ENCODE results near the gene INF2.

Gene INF2

DNA sequence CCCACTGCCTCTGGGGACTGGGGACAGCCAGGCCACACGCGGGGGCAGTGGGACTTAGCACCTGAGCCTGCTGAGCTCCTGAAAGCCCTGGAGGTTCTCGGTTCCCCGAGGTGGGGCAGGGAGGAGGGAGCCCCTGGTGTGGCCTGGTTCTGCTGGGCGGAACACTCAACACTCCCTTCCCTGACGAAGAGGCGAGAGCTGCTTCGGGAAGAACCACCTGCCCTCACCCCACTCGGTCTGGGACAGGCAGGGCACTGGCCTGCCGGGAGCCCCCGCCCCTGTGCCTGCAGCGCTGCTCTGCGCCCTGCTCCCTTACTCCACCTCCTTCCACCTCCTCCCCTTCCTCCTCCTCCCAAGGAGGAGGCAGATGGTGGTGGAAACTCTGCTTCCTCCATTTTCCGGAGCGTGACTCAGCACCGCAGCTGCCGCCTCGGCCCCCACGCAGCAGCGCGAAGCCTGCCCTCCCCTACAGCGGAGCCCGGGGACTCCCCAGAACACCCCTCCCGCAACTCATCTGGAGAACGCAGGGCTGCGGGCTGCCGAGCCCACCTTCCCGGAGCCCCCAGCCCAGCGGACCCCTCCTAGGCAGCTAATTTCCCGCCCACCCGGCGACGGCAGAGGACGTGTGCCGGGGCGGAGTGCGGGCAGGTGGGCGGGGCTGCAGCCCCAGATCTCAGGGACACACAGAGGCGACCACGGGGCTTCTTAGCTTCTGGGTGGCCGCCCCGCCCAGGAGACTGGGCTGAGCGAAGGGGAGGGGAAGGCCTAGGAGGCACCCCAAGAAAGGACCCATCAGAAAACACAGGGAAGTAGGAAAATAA, 11.7 kb upstream of the INF2 start:
- peak; percentile 88 for DNase-seq

DNA sequence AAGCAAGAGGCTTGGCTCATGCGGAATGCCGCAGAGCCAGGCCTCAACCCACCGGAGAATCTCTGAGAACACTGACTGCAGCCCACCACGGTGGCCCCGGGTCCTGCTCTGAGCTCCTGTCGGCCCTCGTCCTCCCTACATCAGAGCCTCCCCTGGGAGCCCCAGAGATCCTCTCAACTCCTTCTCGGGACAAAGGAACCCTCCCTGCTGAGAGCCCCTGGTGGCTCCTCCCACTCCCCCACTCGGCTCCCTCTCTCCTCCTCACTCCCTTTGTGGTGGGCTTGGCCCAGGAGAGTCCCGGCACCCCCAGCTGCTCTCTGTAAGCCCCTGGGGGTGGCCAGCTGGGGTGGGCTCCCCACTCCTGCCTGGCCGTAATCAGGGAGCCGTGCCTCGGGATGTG, 11.1 kb upstream of the INF2 start:
- DNase-seq: peak; percentile 71

DNA sequence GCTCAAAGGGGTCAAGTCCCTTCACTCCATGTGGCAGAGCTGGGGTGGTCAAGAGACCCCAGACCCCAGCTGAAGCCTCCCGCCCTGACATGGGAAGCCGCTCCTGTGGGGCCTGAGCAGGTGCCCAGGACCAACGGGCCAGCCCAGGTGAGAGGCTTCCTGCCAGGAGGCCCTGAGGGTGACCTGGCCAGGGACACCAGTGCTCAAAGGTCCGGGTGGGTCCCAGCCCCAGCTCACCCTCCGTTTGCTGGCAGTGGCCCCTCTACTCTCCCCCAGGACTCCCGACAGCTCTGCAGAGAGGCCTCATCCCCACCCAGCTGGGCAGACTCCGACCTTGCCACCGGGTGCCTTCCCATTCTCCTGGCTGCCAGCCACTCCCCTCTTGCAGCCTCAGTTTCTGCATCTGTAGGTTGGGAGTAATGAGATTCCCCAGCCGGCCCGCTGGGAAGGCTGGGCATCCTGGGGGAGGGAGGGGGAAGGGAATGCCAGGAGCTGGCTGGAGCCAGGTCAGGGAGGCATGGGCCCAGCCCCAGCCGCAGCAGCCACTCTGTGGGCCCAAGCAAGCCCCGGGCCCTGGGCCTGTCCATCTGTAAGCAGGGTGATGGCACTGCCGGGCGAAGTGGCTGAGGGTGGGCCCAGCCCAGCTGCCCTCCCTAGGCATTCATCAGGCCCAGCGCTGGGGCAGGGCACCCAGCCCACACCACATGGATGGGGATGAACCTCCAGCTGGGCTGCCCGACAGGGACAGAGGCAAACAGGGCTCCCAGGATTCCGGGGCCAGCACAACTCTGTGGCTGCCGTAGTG, 10.3 kb upstream of the INF2 start:
- peak; percentile 27 for DNase-seq

DNA sequence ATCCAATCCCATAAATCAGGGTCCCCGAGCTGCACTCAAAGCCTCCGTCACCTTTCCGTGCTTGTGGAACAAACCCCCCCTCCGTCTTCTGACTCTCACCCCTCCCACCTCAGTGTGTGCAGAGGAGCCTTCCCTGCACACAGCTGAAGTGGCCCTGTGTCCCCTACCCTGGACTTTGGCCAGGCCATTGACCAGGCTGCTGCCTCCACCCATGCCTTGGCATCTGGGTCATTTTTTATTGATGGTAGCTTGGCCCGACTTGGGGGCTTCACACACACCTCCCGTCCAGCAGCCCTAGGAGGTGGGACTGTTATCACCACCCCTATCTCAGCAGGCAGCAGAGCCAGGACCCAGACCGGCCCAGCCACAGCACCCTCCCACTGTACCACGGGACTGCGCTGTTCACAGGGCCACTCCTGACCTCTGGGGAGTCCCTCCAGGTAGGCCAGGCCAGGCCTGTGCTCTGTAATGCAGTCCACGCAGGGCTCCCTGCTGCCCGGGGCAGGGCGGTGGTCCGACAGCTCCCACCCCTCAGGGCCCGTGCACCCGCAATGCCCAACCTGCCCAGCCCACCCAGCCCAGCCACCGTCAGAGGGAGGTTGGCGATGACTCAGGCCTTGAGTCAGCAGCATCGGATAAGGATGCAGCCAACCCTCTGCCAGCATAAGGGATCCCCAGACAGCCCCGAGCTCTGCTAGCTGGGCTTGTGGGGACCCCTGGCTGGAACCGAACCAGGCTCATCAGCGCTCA, 9.2 kb upstream of the INF2 start:
- peak; percentile 50 for DNase-seq

DNA sequence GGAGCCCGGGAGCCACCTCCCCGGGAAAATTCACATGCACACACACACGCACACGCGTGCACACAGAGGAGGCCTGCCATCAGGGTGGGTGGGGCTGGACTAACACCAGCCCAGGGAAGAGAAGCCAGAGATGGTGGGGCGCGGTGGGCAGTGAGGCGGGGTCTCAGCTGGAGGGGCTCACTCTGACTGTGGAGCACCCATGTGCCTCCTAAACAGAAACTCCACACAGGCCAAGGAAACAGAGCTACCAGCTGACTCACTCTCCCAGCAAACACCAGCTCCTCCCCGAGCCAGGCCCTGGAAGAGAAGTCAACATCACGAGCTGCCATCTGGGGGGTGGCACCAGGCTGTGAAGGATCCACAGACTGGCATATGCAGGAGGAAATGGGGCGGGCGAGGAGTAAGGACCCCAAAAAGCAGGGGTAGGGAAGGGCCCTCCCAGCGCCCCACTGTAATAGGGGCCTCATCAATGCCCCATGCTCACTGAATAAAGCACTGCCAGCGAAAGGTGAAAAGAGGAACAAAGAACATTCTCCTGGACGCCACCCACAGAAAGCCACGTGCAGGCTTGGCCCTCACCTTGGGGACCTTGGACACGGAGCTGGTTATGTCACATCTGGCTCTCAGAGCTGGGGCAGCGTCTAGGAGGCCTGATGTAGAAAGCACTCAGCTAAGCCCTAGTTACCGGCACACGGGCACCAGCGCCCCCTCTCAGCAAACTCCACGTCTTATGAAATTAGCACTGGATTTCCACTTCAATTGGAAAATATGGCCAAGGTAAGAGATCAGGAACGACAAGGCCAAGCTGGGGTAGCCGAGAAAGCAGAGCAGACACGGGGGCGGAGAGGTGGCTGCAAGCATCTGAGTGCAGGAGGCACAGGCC, 8.4 kb upstream of the INF2 start:
- peak; percentile 59 for DNase-seq

DNA sequence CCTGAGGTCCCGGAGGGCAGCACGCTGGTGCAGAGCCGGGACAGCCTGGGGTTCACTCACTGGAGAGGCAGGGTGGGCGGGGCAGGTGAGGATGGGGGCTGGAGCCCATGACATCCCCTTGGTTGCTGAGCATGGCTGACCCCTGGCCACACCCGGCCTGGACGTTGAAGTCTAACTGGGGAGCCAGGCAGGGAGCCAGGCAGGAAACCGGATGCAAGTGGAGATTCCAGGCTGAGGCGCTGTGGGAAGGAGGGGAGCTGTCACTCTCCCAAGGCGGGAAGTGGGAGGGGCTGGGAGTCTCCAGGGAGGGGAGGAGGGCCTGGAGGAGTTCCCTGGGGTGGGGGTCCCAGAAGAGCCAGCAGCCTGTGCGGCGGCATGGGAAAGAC, 7.7 kb upstream of the INF2 start:
- peak; percentile 94 for DNase-seq

DNA sequence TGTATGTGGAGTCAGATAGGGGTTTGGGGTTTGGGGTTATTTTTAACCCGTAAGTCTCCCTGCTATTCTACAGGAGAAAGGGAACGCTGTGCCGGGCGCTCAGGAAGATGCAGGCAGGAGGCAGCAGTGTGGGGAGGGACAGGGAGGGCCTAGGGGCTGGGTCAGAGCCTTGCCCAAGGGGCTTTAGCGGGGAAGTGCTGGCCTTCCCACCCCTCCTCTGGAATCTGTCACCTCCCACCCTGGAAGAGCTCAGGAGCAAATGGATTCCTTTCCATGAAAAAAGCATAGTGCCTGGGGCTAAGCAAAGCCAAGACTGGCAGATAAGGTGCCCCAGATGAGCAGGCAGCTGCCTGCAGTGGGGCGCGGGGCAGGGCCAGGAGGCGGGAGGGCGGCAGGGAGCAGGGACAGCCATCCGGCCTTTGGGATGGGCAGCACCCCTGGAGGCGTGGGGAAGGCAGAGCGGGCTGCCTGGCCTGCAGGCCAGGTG, 7.3 kb upstream of the INF2 start:
- no peak for DNase-seq

DNA sequence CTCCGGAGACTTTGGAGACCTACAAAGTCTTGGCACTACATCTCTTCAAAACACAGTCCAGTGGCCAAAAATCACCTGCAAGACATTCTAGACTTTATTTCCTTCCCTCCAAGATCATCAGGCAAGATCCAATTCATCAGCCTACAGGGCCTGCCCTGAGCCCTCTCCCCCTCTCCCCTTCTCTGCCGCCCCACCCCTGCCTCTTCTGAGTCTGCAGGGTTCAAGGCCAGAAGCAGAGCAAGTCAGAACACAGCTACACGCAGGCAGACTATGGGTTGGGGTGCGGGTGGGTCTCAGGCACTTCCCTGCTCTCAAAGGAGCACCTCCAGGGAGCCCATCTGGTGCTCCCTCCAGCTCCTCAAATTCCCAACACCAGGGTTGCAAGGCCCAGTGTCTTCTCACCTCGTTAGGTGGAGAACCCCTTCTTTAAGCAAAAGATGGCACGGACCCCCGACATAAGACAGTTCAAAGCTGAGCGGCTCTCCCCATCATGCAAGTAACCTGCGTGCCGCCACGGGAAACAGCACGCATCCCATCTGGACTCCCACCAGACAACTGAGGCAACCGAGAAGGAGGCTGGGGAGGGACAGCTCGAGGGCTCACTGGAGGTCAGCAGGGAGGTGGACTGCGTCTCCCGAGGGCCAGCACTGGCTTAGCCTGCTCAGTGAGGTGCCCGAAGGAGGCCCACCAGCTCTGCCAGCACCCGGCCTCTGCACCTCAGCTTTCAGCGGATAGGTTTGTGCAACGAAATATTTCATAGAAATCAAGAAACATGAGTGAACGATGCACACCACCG, 5.6 kb upstream of the INF2 start:
- peak; percentile 19 for DNase-seq

DNA sequence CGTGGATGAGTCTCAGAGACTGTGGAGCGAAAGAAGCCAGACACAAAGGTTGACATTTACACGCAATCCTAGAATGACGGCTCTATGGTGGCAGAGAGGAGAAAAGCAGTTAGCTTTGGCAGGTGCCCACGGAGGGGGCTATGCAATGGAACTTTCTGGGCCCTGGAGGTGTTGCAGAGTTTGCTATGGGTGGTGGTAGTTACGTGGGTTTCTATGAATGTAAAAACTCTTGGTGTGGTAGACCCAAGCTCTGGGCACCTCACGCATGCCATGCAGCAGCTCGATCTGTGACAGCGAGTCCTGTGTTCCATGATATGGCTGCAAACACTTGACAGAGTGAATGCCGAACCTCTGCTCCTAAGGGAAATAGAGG, 5.0 kb upstream of the INF2 start:
- DNase-seq: no peak

DNA sequence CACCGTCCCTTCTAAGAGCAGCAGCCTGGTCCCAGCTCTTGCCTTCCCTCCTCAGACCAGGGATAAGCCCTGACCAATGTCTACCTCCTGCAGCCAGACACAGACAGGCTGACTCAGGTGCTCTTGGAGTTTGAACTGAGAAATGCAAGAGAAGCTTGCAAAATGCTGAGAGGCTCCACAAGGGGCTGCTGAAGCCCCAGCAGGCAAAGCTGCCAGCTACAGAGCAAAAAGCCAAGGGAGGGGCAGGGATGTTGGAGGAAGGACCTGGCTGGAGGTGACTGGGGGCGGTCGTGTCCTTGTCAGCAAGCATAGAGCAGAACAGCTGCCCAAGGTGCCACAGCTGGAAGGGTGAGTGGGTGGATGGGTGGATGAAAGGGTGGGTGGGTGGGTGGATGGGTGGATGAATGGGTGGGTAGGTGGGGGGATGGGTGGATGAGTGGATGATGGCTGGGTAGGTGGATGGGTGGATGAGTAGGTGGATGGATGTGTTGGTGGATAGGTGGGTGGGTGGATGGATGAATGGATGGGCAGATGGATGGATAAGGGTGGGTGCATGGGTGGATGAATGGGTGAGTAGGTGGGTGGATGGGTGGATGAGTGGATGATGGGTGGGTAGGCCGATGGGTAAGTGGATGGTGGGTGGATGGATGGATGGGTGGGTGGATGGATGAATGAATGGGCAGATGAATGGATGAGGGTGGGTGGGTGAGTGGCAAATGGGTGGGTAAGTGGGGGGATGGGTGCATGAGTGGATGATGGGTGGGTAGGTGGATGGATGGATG, 4.0 kb upstream of the INF2 start:
- no peak for DNase-seq

DNA sequence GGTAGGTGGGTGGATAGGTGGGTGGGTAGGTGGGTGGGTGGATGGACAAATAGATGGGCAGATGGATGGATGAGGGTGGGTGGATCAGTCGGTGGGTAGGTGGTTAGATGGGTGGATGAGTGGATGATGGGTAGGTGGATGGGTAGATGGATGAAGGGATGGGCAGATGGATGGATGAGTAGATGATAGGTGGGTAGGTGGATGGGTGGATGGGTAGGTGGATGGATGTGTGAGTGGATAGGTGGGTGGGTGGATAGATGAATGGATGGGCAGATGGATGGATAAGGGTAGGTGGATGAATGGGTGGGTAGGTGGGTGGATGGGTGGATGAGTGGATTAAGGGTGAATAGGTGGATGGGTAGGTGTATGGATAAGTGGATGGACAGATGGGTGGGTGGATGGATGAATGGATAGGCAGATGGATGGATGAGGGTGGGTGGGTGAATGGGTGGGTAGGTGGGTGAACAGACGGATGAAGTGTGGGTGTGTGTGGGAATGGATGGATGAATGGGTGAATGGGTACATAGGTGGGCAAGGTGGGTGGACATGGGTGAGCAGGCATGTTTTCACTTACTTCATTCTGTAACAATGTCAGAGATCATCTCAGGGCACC, 3.3 kb upstream of the INF2 start:
- DNase-seq: no peak

DNA sequence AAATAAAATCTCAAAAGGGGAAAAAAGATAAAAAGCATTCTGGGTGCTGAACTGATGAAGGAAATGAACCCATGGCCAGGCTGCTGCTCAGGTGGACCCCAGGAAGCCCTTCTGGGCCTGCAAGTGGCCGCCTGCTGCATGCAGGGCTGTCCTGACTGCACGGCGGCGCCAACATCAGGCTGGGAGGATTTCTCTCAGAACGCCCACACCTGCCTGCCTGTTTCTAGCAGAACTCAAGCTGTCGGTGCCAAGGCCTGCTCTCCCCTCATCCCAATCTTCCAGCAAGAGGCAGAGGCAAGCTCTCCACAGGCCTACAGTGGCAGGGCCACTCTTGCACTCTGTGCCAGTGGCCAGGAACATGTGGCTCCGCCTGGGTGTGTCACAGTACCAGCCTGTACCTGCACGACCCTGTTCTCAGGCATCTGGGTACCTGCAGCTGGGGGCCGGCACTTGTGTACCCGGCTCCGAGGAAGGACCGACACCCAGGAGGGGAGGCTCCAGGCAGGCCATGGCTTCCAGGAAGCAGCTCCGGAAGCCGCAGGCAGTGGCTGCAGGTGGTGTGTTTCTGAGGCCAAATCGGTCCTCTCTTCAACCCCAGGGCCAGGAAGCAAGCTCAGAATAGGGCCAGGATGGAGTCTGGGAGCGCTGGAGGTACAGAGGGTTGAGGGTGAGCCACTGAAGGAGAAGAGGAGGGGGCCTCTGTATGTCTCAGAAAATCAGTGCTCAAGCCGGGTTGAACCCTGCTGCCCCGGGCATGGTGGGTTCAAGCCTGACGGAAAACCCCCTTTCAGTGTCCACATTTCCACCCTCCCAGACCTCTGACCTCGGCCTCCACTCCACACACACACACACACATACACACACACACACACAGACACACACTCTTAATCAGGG, 2.5 kb upstream of the INF2 start:
- DNase-seq: peak; percentile 48

DNA sequence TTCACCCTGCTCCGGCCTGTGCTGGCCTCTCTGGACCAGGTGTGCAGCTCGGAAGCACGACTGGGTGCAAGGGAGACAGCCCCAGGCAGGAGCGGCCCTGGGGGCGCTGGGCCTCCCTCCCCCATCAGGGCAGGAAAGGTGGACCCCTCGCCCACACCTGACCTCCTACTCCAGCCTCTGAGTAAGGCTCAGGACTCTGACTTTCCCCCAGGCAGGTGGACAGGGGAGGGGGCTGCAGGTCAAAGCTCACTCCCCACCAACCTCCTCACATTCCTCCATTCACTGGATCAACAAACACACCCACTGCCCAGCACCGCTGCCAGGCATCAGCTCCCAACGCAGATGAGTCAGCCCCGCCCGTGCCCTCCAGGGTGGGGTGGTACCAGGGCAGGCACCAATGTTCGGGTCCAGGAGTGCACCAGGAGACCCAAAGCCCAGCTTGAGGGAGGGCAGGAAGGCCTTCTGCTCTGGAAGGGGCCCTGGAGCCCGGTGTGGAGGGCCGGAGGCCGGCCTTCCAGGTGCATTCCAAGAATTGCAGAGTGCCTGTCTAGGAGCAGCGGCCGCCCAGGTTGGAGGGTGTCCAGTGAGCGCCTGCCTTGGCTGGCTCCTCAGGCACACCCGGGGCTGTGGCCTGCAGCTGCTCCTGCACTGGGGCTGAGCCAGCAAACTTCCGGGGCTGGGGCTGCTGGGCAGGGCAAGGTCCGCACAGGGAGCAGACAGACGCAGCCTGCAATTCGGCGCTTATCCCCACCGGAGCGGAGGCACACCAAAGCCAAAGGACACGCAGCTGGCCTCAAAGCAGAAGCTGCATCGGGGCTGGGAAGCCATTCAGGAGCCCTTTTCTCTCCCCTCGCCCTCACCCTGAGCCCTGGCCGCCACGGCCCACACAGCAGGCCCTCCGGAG, 1.6 kb upstream of the INF2 start:
- DNase-seq: peak; percentile 88

DNA sequence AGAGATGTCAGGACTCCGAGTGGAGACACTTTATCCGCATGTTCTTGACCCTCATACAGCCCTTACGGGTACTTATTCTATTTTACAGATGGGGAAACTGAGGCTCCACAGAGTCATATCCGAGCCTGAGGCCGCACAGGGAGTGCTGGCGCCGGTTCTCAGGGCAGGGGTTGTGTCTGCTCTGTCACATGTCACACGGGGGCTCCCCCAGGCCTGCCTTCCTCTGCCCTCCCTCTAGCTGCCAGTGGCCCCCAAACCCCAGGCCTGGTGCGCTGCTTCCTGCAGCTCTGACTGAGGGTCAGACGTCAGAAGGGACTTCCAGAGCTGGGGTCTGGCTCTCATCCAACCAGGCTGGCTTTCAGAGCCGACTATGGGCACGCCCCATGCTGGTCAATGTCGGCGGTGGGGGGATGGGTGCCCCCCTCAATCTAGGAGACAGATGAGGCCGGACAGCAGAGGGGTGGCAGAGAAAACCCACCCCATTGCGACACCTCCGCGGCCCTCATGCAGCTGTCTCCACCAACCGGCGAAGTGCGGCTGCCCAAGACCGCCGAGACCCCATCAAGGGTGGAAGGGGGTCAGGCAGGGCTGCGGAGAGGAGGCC, 811 bp upstream of the INF2 start:
- DNase-seq: peak; percentile 56

DNA sequence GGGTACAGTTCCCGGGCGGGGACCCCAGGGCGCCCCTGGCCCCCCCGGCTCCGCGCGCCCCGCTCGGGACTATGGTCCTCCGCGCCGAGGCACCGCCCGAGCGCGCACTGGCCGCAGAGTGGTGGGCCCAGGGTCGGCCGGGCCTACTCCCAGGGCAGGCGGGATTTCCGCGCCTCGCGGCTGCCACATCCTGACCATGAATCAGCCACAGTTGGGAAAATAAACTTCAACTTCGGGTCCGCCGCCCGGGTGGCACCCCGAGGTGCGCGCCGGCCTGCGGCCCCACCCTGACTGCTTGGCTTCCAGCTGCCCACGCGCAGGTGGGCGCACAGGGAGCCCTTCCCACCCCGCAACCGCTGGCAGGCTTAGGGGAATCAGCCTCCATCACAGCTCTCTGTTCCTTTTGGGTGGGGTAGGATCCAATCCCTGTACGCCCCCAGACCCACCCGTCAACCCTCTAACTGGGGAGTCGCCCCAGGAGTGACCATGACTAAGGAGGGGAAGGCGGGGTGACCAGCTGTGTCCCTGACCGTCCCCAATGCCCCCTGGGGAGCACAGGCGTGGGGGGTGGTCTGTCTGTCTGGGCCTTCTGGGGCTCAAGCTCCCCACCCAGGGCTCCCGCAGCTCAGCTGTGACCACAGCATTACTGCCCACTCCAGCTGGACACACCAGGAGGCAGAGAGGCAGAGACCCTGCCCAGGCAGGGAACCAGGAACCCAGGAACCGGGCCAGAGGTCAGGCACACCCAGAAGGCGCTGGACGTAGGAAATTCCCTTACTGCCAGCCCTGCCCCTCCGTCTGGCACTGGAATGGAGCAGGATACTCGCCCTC, 678 bp downstream of the INF2 start:
- DNase-seq: peak; percentile 38

DNA sequence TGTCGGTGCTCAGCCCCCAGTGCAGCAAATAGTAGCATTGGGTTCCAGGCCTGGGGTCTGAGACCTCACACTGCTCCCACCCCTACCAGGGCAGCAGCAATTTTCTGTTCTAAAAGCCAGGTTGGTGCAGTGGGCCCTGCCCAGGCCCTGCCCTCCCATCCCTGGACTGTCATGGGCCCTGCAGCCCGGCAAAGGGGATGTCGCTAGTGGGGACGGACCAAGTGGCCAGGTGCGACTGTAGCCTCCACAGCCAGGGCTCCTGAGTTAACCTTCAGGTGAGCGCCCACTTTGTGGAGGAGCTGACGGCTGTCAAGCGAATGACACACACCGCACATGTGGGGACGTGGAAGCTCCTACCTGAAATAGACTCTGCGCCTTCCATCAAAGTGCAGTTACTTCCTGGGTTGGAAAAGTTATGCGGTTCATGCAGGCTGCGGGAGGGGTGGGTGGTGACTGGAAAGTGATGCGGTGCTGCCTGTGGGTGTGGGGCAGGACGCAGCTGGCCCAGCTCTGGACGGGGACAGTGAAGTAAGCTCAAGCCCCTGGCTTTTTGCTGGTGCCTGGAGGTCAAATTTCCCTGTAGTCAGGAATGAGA, 1.5 kb downstream of the INF2 start:
- no peak for DNase-seq

Measured in femur (tissue), 1 donor.